WTC11 (cell line): ENCODE data around the gene OGFOD2. TPM values are rescaled to one million over a fixed set of nuclear protein-coding genes. Genes with fewer than 3 reads are reported as not detected.

ENCODE experiments used
- ATAC-seq: fragments of 200-7000 bp; cut with Tn5 transposase; 2 replicates; pipeline ENCODE4 v1.10.0; 2021; ENCODE audit warnings: mild to moderate bottlenecking, moderate library complexity
- CTCF ChIA-PET: fragments of 300-600 bp; sonication (Branson Sonifier 250); formaldehyde crosslinking; loops from one replicate; lab custom pipeline; 2021; ENCODE audit warnings: antibody characterized with exemption; lab: Charles Lee
- POLR2A ChIA-PET: fragments of 350-600 bp; sonication (Branson Sonifier 250); formaldehyde crosslinking; loops from one replicate; lab custom pipeline; 2021; ENCODE audit warnings: antibody characterized with exemption; lab: Charles Lee
- DNase-seq: peaks from one replicate; pipeline ENCODE4 v3.0.0; 2021; ENCODE audit warnings: low spot score
- H3K27ac Mint-ChIP-seq: 2 replicates; pipeline ENCODE4 v1.8.0; 2021; ENCODE audit warnings: mixed read lengths
- H3K27me3 Mint-ChIP-seq: 2 replicates; pipeline ENCODE4 v1.8.0; 2021; ENCODE audit warnings: low read depth, mild to moderate bottlenecking, moderate library complexity, mixed read lengths
- H3K36me3 Mint-ChIP-seq: 2 replicates; pipeline ENCODE4 v1.8.0; 2021; ENCODE audit warnings: mixed read lengths
- H3K4me1 Mint-ChIP-seq: 2 replicates; pipeline ENCODE4 v1.8.0; 2022; ENCODE audit warnings: mixed read lengths
- H3K4me3 Mint-ChIP-seq: 2 replicates; pipeline ENCODE4 v1.8.0; 2021; ENCODE audit warnings: mild to moderate bottlenecking, moderate library complexity, mixed read lengths
- H3K9me3 Mint-ChIP-seq: 2 replicates; pipeline ENCODE4 v1.8.0; 2021; ENCODE audit warnings: mixed read lengths
- ARID4B ChIP-seq: sonication (generic); formaldehyde crosslinking; IDR thresholded peaks from 2 replicates; pipeline ENCODE4 v1.8.0; 2023; ENCODE audit warnings: missing genetic modification reagents, mild to moderate bottlenecking, borderline replicate concordance
- ATF2 ChIP-seq: sonication (generic); formaldehyde crosslinking; IDR thresholded peaks from 2 replicates; pipeline ENCODE4 v1.8.1; 2022; ENCODE audit warnings: low read depth, missing genetic modification reagents, borderline replicate concordance
- CREM ChIP-seq: sonication (generic); formaldehyde crosslinking; IDR thresholded peaks from 2 replicates; pipeline ENCODE4 v1.8.1; 2022; ENCODE audit warnings: mild to moderate bottlenecking, missing genetic modification reagents, moderate library complexity
- E2F4 ChIP-seq: sonication (generic); formaldehyde crosslinking; IDR thresholded peaks from 2 replicates; pipeline ENCODE4 v1.8.1; 2022; ENCODE audit warnings: low read depth, mild to moderate bottlenecking, moderate library complexity, missing genetic modification reagents, borderline replicate concordance
- E2F5 ChIP-seq: sonication (generic); formaldehyde crosslinking; IDR thresholded peaks from 2 replicates; pipeline ENCODE4 v1.8.1; 2022; ENCODE audit warnings: mild to moderate bottlenecking, moderate library complexity, missing genetic modification reagents
- ERG ChIP-seq: fragments of 250-450 bp; sonication (Bioruptor Pico); IDR thresholded peaks from 2 replicates; pipeline ENCODE4 v1.8.0; 2021; ENCODE audit warnings: mild to moderate bottlenecking
- FOXK1 ChIP-seq: sonication (generic); formaldehyde crosslinking; IDR thresholded peaks from 2 replicates; pipeline ENCODE4 v1.8.0; 2022; ENCODE audit warnings: mild to moderate bottlenecking, moderate library complexity, missing genetic modification reagents
- GRHL2 ChIP-seq: fragments of 250-450 bp; sonication (Bioruptor Pico); IDR thresholded peaks from 2 replicates; pipeline ENCODE4 v1.8.0; 2022; ENCODE audit warnings: mild to moderate bottlenecking, moderate library complexity; ENCODE audit not compliant: insufficient replicate concordance, severe bottlenecking
- GTF2I ChIP-seq: fragments of 250-450 bp; sonication (Bioruptor Pico); conservative IDR thresholded peaks from 2 replicates; pipeline ENCODE4 v1.4.0; 2021; ENCODE audit warnings: mild to moderate bottlenecking
- HMGA2 ChIP-seq: fragments of 250-450 bp; sonication (Bioruptor Pico); IDR thresholded peaks from 2 replicates; pipeline ENCODE4 v1.4.0; 2021; ENCODE audit warnings: mild to moderate bottlenecking, moderate library complexity
- IRF2 ChIP-seq: sonication (generic); formaldehyde crosslinking; IDR thresholded peaks from 2 replicates; pipeline ENCODE4 v1.8.0; 2022; ENCODE audit warnings: low read depth, missing genetic modification reagents, borderline replicate concordance
- MLX ChIP-seq: sonication (generic); formaldehyde crosslinking; IDR thresholded peaks from 2 replicates; pipeline ENCODE4 v1.8.1; 2023; ENCODE audit warnings: mild to moderate bottlenecking, missing genetic modification reagents, moderate library complexity
- MYBL2 ChIP-seq: sonication (generic); formaldehyde crosslinking; IDR thresholded peaks from 2 replicates; pipeline ENCODE4 v1.8.1; 2023; ENCODE audit warnings: mild to moderate bottlenecking, moderate library complexity, missing genetic modification reagents
- NFE2L1 ChIP-seq: sonication (generic); formaldehyde crosslinking; IDR thresholded peaks from 2 replicates; pipeline ENCODE4 v1.8.1; 2023; ENCODE audit warnings: missing genetic modification reagents
- OVOL2 ChIP-seq: fragments of 250-450 bp; sonication (Bioruptor Pico); IDR thresholded peaks from 2 replicates; pipeline ENCODE4 v1.9.0; 2021; ENCODE audit warnings: mild to moderate bottlenecking, borderline replicate concordance
- PRRX2 ChIP-seq: fragments of 250-450 bp; sonication (Bioruptor Pico); IDR thresholded peaks from 2 replicates; pipeline ENCODE4 v1.8.0; 2021; ENCODE audit warnings: mild to moderate bottlenecking
- SMAD4 ChIP-seq: sonication (generic); formaldehyde crosslinking; IDR thresholded peaks from 2 replicates; pipeline ENCODE4 v1.8.0; 2022; ENCODE audit warnings: mild to moderate bottlenecking, missing genetic modification reagents
- STAT6 ChIP-seq: sonication (generic); formaldehyde crosslinking; conservative IDR thresholded peaks from 2 replicates; pipeline ENCODE4 v1.8.1; 2023; ENCODE audit warnings: mild to moderate bottlenecking, low read depth, missing genetic modification reagents, moderate library complexity
- ZMAT4 ChIP-seq: fragments of 250-450 bp; sonication (Bioruptor Pico); IDR thresholded peaks from 2 replicates; pipeline ENCODE4 v1.9.0; 2021; ENCODE audit warnings: mild to moderate bottlenecking
- ZNF121 ChIP-seq: sonication (generic); formaldehyde crosslinking; IDR thresholded peaks from 2 replicates; pipeline ENCODE4 v1.8.0; 2023; ENCODE audit warnings: missing genetic modification reagents
- ZNF423 ChIP-seq: fragments of 250-450 bp; sonication (Bioruptor Pico); IDR thresholded peaks from 2 replicates; pipeline ENCODE4 v2.1.2; 2022; ENCODE audit warnings: mild to moderate bottlenecking, moderate library complexity
- ZNF671 ChIP-seq: fragments of 250-450 bp; sonication (Bioruptor Pico); IDR thresholded peaks from 2 replicates; pipeline ENCODE4 v1.8.0; 2021; ENCODE audit warnings: mild to moderate bottlenecking
- total RNA-seq: library from RNA; stranded (reverse); gene quantifications from 3 replicates; pipeline ENCODE4 v1.2.3, GENCODE V29; 2021

OGFOD2 gene
- total RNA-seq, 1 experiment from 2014 or later = 28.1 TPM

- TF ChIP-seq OVOL2 = no peak
- TF ChIP-seq, all 79 proteins: peak for 0
Observed at GRCh38 chr12:123006977-123007376, 31.9 kb downstream of the OGFOD2 start (continued).

- H3K36me3 Mint-ChIP-seq = no peaks in the 10 kb centered on the region
- ATAC-seq (no peak), DNase-seq (no peak)
- H3K4me3 Mint-ChIP-seq = no peak overlapping the region
- POLR2A ChIA-PET = no interaction called here
- no peaks in the 10 kb centered on the region for H3K4me1 Mint-ChIP-seq
- no peak overlapping the region for H3K27ac Mint-ChIP-seq
- CTCF ChIA-PET = no interaction called here
- no peaks in the 10 kb centered on the region for H3K9me3 Mint-ChIP-seq
- no peak for TF ChIP-seq GTF2I (CRISPR knock-in tag)
- TF ChIP-seq ZNF121 = peak; percentile 41; the same call in 1 of the 2 replicates
- TF ChIP-seq CREM (CRISPR knock-in tag) = no peak
- TF ChIP-seq NFE2L1 = no peak
- TF ChIP-seq STAT6 = no peak
- no peaks in the 10 kb centered on the region for H3K27me3 Mint-ChIP-seq
Observed at GRCh38 chr12:123010110-123010509, 35.1 kb downstream of the OGFOD2 start.

GRCh38 chr12:123010681-123011080, 35.6 kb downstream of the OGFOD2 start:
- Mint-ChIP-seq H3K27me3 (no peaks in the 10 kb centered on the region), H3K36me3 (no peaks in the 10 kb centered on the region), H3K9me3 (no peaks in the 10 kb centered on the region), H3K27ac (no peak overlapping the region), H3K4me1 (no peaks in the 10 kb centered on the region), H3K4me3 (no peak overlapping the region)
- ATAC-seq (no peak), DNase-seq (no peak)
- ChIA-PET CTCF (no interaction called here), POLR2A (no interaction called here)
- no peak for TF ChIP-seq HMGA2 (CRISPR knock-in tag)
- no peak for TF ChIP-seq E2F4 (CRISPR knock-in tag)
- no peak for TF ChIP-seq ARID4B
- TF ChIP-seq SMAD4 (CRISPR knock-in tag) = no peak
- TF ChIP-seq GRHL2 (CRISPR knock-in tag) = no peak
- no peak for TF ChIP-seq ERG (CRISPR knock-in tag)
- no peak for TF ChIP-seq ATF2
- no peak for TF ChIP-seq MYBL2
- TF ChIP-seq IRF2 (CRISPR knock-in tag) = no peak
- TF ChIP-seq ZNF671 (CRISPR knock-in tag) = no peak
- no peak for TF ChIP-seq E2F5
- no peak for TF ChIP-seq GTF2I (CRISPR knock-in tag)
- TF ChIP-seq PRRX2 (CRISPR knock-in tag) = no peak
- no peak for TF ChIP-seq ZNF423 (CRISPR knock-in tag)
- TF ChIP-seq FOXK1 (CRISPR knock-in tag) = no peak
- TF ChIP-seq ZMAT4 (CRISPR knock-in tag) = no peak
- no peak for TF ChIP-seq MLX (CRISPR knock-in tag)
